Activated CD4-positive, alpha-beta T cell treated with anti-CD3 and anti-CD28 coated beads, Interleukin-2, amount 10 ng/mL, durations not matched to agents 24 days and 14 days (primary cell): Measurements from ENCODE around the gene POMZP3. TPM values are rescaled to one million over a fixed set of nuclear protein-coding genes. Genes with fewer than 3 reads are reported as not detected.
"Not testable (repeated sequence)": the region's sequence is repeated elsewhere in the genome, so short reads cannot be mapped to it uniquely, and the experiment has no call there.

ENCODE experiments used
- DNase-seq: peaks from one replicate; pipeline ENCODE4 v3.0.0; 2022
- H3K27ac Mint-ChIP-seq: one replicate; pipeline ENCODE4 v1.8.0; 2022; ENCODE audit warnings: mild to moderate bottlenecking, mixed read lengths
- H3K27me3 Mint-ChIP-seq: one replicate; pipeline ENCODE4 v1.8.0; 2022; ENCODE audit warnings: mixed read lengths
- H3K36me3 Mint-ChIP-seq: one replicate; pipeline ENCODE4 v1.8.0; 2022; ENCODE audit warnings: low read depth, mild to moderate bottlenecking, mixed read lengths
- H3K4me1 Mint-ChIP-seq: one replicate; pipeline ENCODE4 v1.8.0; 2021; ENCODE audit warnings: mixed read lengths
- H3K4me3 Mint-ChIP-seq: one replicate; pipeline ENCODE4 v1.8.0; 2022; ENCODE audit warnings: mild to moderate bottlenecking, moderate library complexity, mixed read lengths
- H3K9me3 Mint-ChIP-seq: one replicate; pipeline ENCODE4 v1.8.0; 2021; ENCODE audit warnings: mixed read lengths
- intact Hi-C: fragments of 100-400 bp; cut with micrococcal nuclease; formaldehyde crosslinking; loops from one replicate; pipeline ENCODE4 v1.15.1; 2023
- total RNA-seq: library from RNA; stranded (reverse); gene quantifications from 2 replicates; pipeline ENCODE4 v1.2.3, GENCODE V29; 2022

Gene POMZP3
- total RNA-seq, result 6.9 and 10.1 TPM in 2 replicates

DNA sequence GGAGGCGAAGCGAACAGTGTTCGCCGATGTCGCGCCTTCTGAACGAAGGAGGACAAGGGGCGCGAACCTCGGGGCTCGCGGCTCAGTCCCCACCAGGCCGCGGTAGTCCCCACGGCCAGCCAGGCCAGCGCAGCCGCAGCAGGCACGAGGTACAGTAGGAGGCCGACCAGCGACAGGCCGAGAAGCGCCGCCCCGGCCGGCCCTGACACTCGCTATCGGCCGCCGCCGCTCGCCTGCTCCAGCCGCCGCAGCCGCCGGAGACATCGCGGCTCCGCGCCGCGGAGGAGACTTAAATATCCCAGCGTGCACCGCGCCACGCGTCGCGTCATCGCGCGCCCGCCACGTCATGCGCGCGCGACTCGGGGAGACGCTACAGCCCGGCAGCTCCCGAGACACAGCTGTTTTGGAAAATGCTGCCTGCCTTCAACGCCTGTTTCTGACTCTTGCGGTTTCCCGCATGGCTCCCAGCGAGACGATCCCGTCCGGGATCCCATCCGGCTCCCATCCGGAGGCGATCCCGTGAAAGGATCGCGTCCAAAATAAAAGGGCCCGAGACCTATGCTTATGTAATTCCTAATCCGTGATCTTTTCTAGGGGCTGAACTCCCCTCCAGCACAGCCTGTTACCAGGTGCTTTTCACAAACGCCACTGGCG lies at the start of gene POMZP3:
TSS of gene POMZP3 (minus strand) at position 291 of the 654 bp plus-strand sequence. CDS start 1,215 bp downstream, outside the sequence.
- peak; percentile 84 for DNase-seq
- peaks cover 11% of the 10 kb centered on the region for H3K36me3 Mint-ChIP-seq
- intact Hi-C loops, H3K4me1 Mint-ChIP-seq, H3K27me3 Mint-ChIP-seq, H3K9me3 Mint-ChIP-seq: not testable (repeated sequence)
- peak within 1 kb of the TSS; percentile 91 for H3K27ac Mint-ChIP-seq
- peak within 1 kb of the TSS; percentile 89 for H3K4me3 Mint-ChIP-seq

DNA sequence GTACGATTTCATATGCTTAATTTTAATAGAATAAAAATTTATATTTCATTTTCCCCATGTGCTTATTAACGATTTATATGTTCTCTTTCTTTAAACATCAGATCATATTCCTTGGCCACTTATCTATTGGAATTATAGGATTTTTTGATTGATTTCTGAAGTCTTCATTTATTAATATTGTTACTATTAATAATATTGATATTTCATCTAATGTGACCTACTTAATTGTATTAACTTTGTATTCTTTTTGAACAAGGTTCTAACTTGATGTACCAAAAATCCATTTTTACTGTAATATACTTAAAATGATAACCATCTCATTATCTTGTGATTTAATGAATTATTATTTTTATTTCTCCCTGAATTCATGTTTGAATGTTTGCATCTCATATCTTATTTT lies 48.7 kb upstream of the POMZP3 start:
- not testable (repeated sequence) for H3K9me3 Mint-ChIP-seq, H3K27me3 Mint-ChIP-seq, DNase-seq

DNA sequence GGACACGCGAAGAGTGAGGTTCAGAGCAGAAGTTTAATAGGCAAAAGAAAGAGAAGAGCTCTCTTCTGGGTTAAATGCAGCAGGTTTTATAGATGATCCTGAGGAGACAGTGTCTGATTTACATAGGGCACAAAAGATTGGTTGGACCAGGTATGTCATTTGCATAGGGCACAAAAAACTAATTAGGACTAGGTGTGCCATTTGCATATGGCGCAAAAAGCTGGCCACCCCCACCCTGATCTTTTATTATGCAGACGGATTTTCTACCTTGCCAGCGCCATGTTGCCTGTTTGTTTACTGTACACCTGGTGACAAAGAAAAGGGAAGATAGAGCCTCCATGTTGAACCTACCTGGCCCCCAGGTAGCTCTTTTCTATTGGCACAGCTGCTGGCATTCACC lies 46.3 kb upstream of the POMZP3 start:
- H3K27me3 Mint-ChIP-seq, DNase-seq, H3K4me1 Mint-ChIP-seq, H3K4me3 Mint-ChIP-seq, H3K27ac Mint-ChIP-seq, intact Hi-C loops, H3K36me3 Mint-ChIP-seq, H3K9me3 Mint-ChIP-seq: not testable (repeated sequence)

More for the DNA sequence above, 48.7 kb upstream of the POMZP3 start:
- H3K27ac Mint-ChIP-seq, H3K4me1 Mint-ChIP-seq, H3K4me3 Mint-ChIP-seq, H3K36me3 Mint-ChIP-seq, intact Hi-C loops: not testable (repeated sequence)

DNA sequence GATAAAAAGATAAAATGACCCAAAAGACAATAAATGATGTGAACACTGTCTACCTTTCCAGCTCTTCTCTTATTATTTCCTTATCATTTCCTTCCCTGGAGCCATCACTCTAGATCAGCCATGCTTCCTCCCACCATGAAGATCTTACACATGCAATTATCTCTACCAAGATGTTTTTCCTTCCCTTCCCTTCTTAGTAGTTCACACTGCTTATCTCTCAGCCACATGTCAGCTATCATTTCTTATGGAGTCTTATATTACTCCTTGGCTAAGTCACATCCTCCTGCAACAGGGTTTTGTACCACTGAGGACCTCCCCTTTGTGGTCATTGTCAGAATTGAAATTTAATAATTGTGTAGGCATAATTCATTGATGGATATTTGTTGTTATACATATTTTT lies 32.1 kb upstream of the POMZP3 start:
- DNase-seq, intact Hi-C loops, H3K9me3 Mint-ChIP-seq, H3K4me1 Mint-ChIP-seq, H3K36me3 Mint-ChIP-seq, H3K27ac Mint-ChIP-seq, H3K4me3 Mint-ChIP-seq: not testable (repeated sequence)
- H3K27me3 Mint-ChIP-seq, result peaks cover 16% of the 10 kb centered on the region

DNA sequence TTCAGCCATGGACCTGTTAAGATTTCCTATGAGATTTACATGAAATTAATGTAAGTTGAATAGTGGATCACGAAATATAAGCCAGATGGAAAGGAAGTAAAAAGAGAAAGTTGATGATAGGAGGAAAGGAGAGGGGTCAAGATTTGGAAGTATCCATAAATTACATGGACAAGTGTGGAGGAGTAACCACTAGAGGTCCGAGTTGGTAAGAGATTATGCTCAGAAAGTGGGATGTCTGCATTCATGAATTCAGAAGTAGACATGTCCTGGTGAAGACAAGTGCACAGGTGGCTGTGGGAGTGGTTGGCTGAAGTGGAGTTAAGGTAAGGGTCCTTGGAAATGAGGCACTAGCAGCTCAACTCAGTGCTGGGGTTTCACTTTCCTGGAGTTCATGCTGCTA lies 29.3 kb upstream of the POMZP3 start:
- DNase-seq, H3K4me3 Mint-ChIP-seq, H3K36me3 Mint-ChIP-seq, H3K9me3 Mint-ChIP-seq, H3K4me1 Mint-ChIP-seq, intact Hi-C loops, H3K27ac Mint-ChIP-seq: not testable (repeated sequence)
- peaks cover 18% of the 10 kb centered on the region for H3K27me3 Mint-ChIP-seq

DNA sequence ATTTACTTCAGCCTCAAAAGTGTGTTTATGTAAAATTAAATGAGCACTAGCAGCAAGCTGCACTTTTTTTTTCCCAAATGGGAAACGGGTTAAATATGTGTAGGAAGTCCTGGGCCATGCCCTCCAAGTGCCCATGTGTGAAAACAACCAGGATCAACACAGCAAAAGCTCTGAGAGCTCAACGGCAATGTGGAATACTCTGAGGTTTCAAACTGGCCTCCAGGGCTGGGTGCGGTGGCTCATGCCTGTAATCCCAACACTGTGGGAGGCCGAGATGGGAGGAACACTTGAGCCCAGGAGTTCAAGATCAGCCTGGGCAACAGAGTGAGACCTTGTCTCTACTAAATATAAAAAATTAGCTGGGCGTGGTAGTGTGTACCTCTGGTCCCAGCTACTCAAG lies 15.5 kb upstream of the POMZP3 start:
- H3K9me3 Mint-ChIP-seq, DNase-seq, H3K4me3 Mint-ChIP-seq, intact Hi-C loops, H3K27me3 Mint-ChIP-seq, H3K4me1 Mint-ChIP-seq, H3K27ac Mint-ChIP-seq, H3K36me3 Mint-ChIP-seq: not testable (repeated sequence)

DNA sequence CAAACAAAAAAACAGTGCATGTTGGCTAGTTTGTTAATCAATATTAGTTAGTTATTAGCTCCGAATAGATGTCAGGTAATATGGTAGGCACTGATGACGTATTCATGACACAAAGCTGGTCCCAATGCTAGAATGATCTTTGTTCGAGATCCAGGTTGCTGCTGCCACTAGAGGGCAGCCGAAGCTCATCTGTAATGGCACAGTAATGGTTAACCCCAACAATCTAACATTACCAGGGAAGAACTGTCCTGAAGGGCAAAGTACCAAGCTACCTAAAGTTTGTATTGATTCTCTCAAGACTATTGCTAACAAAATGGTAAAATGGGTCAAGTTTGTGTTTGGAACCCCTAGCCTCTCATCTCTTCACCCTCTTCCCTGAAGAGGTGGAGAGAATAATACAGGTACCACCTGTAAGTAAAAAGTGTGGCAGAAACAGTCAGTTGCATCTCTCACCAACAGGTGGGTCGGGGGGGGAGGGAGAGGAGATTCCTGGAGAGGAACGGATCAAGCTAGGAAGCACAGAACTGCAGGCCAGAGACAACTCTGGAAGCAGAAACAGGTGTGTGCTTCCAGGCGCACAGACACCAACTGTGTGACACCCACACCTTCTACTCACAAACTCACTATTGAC lies 10.1 kb upstream of the POMZP3 start:
- H3K4me3 Mint-ChIP-seq, H3K27ac Mint-ChIP-seq, H3K36me3 Mint-ChIP-seq, intact Hi-C loops, DNase-seq, H3K4me1 Mint-ChIP-seq, H3K9me3 Mint-ChIP-seq, H3K27me3 Mint-ChIP-seq: not testable (repeated sequence)

DNA sequence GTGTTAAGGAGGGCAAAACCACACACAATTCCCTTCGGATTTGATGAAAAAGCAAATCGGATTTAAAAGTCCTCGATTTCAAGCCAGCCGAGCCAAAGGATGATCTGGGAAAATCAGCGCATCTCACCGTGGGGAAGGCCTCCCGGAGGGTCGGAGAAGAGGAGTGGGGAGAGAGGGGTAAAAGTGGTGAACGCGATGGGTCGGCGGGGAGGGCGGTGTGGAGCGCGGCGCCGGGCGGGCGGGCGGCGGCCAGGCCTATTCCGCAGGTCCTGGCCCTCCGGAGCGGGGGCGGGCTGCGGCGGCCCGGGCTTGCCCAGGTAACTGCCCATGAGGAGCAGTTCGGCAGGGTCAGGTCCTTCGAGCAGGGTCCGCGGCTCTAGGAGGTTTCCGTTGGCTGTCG lies 498 bp downstream of the POMZP3 start:
- DNase-seq, result peak; percentile 71
- H3K9me3 Mint-ChIP-seq, H3K27me3 Mint-ChIP-seq, H3K4me1 Mint-ChIP-seq, intact Hi-C loops: not testable (repeated sequence)
- H3K27ac Mint-ChIP-seq, result peak overlapping the region; percentile 89
- H3K4me3 Mint-ChIP-seq, result peak overlapping the region; percentile 87
- peaks cover 11% of the 10 kb centered on the region for H3K36me3 Mint-ChIP-seq

DNA sequence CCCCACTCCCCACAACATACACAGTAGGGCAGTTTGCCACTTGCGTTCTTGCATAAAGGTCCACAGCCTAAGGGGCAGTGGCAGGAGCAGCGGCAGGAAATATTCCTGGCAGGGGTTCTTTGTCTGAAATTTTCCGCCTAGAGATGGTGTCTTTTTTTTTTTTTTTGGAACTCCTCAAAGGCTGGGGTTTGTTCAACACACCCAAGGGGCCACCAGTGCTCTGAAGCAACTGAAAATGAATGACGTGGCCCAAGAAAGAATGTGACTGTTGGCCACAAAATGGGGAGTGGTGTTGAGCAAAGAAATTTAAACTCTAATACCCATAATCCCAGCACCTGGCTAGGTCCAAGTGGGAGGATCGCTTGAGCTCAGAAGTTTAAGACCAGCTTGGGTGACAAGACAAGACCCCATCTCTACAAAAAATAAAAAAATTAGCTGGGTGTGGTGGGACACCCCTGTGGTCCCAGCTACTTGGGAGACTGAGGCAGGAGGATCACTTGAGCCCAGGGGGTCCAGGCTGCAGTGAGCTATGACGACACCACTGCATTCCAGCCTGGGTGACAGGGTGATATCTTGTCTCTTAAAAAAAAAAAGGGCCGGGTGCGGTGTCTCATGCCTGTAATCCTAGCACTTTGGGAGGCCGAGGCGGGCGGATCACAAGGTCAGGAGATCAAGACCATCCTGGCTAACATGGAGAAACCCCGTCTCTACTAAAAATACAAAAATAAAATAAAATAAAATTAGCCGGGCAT lies 7.5 kb downstream of the POMZP3 start:
- H3K9me3 Mint-ChIP-seq, H3K4me1 Mint-ChIP-seq, H3K27me3 Mint-ChIP-seq, intact Hi-C loops, H3K27ac Mint-ChIP-seq, H3K4me3 Mint-ChIP-seq, DNase-seq: not testable (repeated sequence)
- peaks cover 10% of the 10 kb centered on the region for H3K36me3 Mint-ChIP-seq

DNA sequence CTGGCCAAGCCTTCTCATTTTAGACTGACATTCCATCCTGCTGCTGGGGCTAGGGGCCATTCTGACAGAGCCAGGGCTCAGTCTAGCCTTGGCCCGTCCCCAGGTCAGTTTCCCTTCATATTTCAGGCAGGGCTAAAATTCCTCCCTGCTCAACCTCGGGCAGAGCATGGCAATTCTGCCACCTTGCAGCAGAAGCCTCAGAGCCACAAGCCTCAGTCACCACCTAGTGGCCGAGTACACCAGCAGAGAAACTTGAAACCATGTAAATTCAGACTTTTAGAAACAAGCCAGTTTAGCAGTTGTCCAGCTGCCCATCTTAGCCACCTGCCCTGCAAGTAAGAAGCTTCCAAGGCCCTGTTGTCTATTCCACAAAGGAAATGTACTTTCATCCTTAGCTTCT lies 13.3 kb downstream of the POMZP3 start:
- DNase-seq, H3K9me3 Mint-ChIP-seq, H3K4me3 Mint-ChIP-seq, H3K4me1 Mint-ChIP-seq, H3K36me3 Mint-ChIP-seq, H3K27me3 Mint-ChIP-seq, H3K27ac Mint-ChIP-seq, intact Hi-C loops: not testable (repeated sequence)

DNA sequence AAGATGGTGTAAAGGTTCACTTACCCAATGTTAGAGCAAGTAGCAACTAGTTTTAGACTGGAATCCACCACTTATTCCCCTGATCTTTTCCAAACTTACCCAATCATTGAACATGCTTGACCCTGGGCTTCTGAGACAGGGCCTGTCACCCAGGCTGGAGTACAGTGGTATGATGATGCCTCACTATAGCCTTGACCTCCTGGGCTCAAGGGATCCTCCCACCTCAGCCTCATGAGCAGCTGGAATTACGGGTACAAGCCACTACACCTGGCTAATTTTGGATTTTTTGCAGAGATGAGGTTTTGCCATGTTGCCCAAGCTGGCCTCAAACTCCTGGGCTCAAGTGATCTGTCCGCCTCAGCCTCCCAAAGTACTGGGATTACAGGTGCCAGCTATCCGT lies 14.8 kb downstream of the POMZP3 start:
- H3K4me3 Mint-ChIP-seq, H3K27me3 Mint-ChIP-seq: not testable (repeated sequence)

DNA sequence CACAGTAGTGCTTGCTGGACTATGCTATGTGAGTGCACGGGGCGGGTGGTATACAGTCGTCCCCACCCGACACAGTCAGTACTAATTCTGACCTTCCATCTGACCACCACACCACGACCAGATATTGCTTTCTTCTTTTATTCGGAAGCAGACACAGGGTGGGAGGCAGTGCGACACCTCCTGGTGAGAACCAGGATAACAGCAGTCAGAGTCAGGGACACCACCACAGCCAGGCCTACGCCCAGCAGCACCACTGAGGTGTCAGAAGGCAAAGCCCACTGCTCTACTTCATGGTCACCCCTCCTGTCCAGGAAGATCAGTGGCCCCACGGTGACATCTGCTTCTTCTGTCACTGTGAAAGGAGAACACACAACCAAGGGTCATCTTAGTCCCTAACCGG lies 17.2 kb downstream of the POMZP3 start:
- H3K9me3 Mint-ChIP-seq, H3K27me3 Mint-ChIP-seq, intact Hi-C loops, H3K27ac Mint-ChIP-seq, H3K4me1 Mint-ChIP-seq, DNase-seq, H3K36me3 Mint-ChIP-seq, H3K4me3 Mint-ChIP-seq: not testable (repeated sequence)

More for the DNA sequence above, 14.8 kb downstream of the POMZP3 start:
- H3K27ac Mint-ChIP-seq, H3K9me3 Mint-ChIP-seq, H3K36me3 Mint-ChIP-seq, H3K4me1 Mint-ChIP-seq, DNase-seq, intact Hi-C loops: not testable (repeated sequence)

DNA sequence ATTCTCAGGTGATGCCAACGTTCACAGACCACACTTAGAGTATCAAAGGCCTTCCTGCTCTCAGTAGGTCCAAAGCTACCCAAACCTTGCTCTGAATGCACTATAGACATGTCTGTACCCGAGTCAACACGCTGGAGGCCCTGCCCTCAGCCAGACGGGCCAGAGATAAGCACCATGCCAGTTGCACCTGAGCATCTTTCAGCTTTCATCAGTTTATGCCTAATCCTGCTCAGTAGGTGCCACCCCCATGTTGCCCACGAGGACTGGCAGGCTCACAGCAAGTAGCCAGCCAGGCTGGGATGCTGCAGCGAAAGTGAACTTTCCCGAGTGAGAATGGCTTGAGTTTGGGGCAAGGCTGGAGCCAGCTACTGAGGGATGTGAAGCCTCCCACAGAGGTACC lies 18.6 kb downstream of the POMZP3 start:
- H3K9me3 Mint-ChIP-seq, H3K36me3 Mint-ChIP-seq, H3K27me3 Mint-ChIP-seq, H3K4me1 Mint-ChIP-seq, H3K4me3 Mint-ChIP-seq, DNase-seq, intact Hi-C loops: not testable (repeated sequence)
- H3K27ac Mint-ChIP-seq, result peak overlapping the region; percentile 53

DNA sequence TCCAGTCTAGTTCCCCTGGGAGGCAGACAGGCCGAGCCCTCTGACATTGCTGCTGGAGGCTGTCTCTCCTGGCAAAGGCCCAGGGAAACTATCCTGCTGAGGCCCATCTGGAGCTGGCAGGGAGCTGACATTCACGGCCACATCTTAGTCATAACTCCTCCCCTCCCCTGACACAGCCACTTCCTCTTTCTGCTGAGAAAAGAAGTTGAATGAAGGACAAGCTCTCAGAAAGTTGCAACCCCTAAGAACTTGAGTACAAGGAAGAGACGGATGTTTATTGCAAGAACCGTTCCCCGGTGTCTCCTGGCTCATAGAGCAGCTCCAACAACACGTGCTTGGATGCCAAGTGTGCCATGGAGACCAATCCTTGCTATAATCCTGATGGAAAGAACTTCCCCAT lies 21.1 kb downstream of the POMZP3 start:
- DNase-seq, result peak; percentile 88
- H3K9me3 Mint-ChIP-seq, H3K27me3 Mint-ChIP-seq, intact Hi-C loops, H3K36me3 Mint-ChIP-seq, H3K4me1 Mint-ChIP-seq: not testable (repeated sequence)
- peak overlapping the region; percentile 53 for H3K4me3 Mint-ChIP-seq
- H3K27ac Mint-ChIP-seq, result peak overlapping the region; percentile 74
